ENCODE results near the gene KRT6A. TPM values are rescaled to one million over a fixed set of nuclear protein-coding genes. Genes with fewer than 3 reads are reported as not detected.

Gene KRT6A
- polyA plus RNA-seq, 4 donors = 0.10 TPM; not detected in 3

DNA sequence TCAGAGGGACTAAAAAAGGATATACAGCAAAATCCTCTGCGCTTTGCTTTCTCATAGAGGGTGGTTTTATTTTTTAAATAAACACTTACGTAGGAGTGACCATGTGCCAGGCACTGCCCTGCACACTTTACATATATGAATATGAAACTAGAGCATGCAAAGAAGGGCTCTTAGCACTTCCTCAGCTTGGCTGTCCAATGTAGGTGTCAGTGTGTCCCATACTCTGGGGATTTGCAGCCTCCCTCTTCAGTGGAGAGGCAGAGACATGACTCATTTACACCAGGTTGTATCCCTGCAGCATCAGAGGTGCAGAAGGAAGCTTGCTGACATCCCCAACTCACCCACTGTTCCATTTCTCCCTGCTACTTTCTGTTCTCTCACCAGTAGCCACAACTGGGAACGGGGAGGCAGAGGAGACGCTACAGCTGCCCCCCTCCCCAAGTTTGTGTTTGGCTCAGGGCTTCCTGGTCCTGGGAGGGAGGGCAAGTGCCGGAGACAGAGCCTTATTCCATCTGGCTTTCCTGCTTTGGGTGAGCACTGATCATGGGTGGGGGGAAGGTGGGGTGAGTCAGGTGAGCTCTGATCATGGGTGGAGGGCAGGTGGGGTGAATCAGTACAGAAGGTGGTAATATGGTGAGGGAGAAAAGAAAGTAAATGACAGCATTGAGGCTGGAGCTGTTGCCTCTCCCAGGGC lies 32.0 kb upstream of the KRT6A start:
- no peak for DNase-seq (ENCODE audit: low read depth in 4 of 4, low spot score in 3 of 4)

DNA sequence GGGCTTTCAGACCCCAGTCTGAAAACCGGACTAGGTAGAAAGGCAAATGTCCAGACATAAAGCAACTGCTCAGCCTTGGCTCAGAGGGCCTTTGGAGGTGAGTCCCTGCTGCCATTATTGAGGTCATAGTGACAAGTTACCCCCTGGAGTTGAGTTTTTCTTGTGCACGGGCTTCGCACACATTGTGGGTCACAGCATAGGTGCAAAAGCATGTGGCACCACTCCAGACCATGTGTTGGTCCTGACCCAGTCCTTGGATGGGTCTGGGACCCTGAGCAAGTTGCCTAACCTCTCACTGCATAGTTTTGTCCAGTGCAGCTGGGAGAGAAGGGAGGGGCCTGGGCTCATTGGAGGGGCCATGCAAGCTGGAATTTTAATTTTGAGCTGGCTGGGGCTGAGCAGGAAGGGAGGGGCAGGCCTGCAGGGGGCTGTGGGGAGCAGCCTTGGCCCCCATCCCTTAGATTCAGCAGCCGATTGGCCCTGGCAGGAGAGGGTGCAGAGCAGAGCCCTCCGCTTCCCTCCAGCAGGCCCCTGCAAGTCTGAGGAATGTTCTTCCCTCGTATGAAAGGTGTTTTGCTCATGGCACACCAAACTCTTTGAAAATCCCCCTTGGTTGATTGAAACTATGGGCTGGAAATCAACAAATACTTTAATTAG lies 31.3 kb upstream of the KRT6A start:
- no peak for DNase-seq (ENCODE audit: low read depth in 4 of 4, low spot score in 3 of 4)

- DNase-seq (ENCODE audit: low read depth in 4 of 4, low spot score in 3 of 4) = no peak
These were observed 30.8 kb upstream of the KRT6A start for GRCh38 chr12:52523824-52524223.

DNA sequence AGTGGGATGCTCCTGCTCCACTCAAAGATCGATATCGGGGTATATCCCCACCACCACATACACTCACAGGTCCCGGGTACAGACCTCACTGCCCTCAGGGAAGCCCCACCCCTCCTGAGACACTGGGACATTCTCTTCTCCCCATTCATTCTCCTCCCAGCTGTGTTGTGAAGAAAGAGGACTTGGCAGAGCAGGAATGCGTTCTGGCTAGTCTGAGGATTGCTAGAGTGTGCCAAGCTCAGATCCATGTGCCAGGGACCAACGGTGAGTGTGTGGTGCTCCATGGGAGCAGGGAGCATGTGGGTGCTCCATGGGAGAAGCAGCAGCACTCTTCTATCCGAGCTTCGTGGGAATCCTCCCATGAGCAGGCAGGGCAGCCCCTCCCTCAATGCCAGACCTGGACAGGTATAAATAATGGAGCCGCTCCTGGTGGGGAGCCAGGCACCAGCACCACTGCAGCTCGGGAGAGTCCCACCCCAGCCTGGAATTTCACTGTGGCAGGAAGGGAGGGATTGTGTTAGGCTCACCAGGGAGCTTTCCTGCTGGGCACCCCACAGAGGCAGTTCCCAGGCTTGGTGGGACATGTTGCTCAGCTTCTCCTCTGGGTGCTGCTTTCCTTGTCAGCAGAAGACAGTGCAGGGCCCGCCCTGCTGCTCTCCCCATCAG lies 29.4 kb upstream of the KRT6A start:
- no peak for DNase-seq (ENCODE audit: low read depth in 4 of 4, low spot score in 3 of 4)

DNA sequence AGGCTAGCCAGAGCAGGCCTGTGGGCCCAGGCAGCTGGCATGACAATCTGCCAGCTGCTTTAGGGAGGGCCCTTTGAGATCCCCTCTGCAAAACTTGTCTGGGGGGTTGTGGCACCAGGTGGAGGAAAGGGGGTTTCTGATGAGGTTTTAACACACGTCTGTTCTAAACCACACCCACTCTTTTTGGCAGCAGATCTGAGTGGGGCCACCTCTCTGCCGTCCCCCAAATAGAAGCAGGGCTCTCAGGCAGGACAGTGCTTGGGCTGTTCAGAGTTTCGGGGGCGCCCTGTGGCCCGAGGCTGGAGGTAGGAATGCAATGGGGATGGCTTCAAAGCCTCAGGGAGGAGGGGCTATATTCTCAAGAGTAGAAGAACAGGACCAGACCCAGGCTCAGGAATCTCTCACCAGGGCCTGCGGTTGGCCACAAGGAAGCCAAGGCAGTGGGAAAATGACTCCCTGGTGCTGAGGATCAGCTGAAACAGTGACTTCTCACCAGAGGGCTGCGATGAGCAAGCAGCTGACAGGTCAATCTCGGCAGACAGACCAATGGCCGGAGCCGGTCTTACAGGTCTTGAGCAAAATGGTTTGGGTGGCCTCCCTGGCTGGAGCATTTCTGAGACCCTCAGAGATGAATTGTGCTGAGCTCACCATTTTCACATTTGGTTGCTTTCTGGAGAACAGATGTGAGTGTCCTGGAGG lies 28.7 kb upstream of the KRT6A start:
- no peak for DNase-seq (ENCODE audit: low read depth in 4 of 4, low spot score in 3 of 4)

- DNase-seq (ENCODE audit: low read depth in 4 of 4, low spot score in 3 of 4) = no peak
These were observed 28.1 kb upstream of the KRT6A start for GRCh38 chr12:52521175-52521567.

DNA sequence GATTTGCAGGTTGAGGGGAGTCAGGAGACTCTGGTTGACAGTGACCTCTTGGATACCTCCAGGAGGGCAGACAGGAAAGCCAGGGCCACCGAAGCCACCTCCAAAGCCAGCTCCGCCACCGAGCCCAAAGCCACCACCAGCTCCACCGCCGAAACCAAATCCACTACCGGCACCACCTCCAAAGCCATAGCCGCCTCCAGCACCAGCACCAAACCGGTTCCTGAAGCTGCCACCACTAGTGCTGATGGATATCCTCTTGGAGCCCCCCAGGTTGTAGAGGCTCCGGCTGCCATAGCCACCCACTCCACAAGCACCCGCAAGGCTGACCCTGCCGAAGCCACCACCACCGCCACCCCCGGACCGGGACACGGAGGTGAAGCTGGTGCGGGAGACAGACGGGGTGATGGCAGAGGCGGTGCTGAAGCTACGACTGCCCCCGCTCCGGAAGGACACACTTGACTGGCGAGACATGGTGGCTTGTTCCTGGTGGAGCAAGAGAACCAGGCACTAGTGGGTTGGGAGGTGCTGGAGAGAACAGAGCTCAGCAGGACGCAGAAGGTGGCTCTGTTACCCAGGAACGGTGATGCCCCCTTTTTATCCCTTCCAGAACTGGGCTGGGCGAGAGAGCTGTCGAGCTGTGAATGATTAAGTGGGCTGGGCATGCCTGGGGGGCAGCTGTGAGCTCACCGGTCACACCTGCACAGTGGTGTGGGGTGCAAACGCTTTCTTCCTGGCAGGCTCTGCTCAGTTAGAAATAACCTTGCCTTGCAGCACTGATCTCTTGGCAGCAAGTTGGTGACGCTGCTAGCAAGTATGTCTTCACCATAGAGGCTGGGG lies 27.0 kb upstream of the KRT6A start, which contains the start of gene KRT5:
TSS of gene KRT5 (minus strand) at position 569 of the 837 bp plus-strand sequence. CDS start at position 471, 98 bp downstream.
- no peak for DNase-seq (ENCODE audit: low read depth in 4 of 4, low spot score in 3 of 4)

DNA sequence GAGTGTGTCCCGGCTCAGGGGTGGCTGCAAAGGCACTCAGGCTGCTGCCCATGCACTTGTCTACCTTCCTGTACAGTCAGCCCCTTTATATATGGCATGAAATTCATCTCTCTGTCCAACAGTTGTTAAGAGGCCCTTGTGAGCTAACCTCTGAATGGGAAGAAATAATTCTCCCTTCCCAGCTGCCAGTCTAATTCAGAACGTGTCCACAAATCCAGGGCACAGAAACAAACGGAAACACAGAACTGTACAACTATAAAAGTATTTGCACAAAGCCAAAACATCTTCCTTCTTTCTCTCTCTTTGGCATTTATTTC lies 26.3 kb upstream of the KRT6A start:
- DNase-seq (ENCODE audit: low read depth in 4 of 4, low spot score in 3 of 4) = no peak

DNA sequence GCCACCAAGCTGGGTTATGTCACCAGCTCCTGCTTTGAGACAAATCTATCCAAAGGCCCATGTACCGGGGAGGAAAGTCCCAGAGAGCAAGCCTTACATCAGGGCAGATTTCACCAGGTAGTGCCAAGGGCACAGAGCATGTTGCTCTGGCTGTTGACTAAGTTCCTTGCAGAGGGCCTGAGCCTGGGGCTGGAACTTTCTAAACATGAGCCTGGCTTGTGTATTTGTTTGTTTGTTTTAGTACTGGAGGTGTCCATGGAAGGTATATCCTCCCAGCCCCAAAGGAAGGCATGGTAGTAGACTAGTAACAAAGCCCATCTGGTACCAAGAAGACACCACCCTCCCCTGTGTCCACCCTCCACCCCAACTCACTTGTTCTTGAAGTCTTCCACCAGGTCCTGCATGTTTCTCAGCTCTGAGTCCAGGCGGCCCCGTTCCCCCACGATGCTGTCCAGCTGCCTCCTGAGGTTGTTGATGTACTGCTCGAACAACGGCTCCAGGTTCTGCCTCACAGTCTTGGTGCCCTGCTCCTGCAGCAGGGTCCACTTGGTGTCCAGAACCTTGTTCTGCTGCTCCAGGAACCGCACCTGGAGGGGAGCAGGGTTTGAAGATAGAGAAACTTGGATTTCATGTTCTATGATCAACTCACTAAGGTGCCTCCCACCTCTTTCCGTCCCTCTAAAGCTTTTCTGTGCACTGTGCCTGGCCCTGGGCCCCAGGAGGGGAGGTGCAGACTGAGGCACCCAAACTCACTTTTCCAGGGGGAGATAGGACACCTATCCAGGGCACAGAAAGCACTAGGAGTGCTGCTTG lies 25.7 kb upstream of the KRT6A start:
- no peak for DNase-seq (ENCODE audit: low read depth in 4 of 4, low spot score in 3 of 4)

DNA sequence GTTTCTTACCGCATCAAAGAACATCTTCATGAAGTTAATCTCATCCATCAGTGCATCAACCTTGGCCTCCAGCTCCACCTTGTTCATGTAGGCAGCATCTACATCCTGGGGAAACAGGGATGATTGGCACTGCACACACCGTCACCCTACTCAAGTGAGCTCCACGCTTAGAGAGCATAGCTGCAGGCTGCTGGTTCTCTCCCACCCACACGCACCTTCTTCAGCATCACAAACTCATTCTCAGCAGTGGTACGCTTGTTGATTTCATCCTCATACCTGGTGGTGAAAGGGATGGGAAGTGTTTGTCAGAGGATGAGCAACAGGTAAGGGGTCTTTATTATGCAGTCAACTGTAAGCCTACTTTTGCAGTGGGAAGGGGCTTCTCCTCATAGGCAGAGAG lies 24.8 kb upstream of the KRT6A start:
- DNase-seq (ENCODE audit: low read depth in 4 of 4, low spot score in 3 of 4) = no peak

DNA sequence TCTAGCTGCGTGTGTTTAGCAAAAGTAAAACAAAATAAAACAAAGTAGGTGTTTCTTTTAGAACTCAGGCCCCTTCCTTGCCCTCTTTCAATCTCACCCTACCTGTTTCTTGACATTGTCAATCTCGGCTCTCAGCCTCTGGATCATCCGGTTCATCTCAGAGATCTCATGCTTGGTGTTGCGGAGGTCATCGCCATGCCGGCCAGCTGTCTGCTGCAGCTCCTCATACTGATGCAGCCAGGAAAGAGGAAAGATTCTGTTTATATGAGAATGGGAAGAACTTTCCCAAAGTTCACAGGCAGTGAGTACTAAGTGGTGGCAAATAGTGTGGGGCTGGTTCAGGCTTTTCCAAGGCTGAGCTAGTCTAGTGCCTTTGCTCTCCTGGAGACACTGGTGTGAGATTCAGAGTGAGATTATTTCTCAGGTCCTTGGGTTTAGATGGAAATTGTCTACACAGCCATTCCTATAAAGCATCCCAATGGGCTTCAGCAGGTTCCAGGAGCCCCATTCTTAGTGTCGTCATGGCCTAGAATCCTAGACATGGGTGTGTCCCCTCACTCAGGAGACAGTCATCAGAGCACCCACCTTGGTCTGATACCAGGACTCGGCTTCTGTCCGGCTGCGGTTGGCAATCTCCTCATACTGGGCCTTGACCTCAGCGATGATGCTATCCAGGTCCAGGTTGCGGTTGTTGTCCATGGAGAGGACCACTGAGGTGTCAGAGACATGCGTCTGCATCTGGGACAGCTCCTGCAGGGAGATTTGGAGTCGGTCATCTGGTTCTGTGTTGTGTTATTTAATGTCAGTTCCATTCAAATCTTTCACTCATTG lies 24.2 kb upstream of the KRT6A start:
- DNase-seq (ENCODE audit: low read depth in 4 of 4, low spot score in 3 of 4) = no peak

GRCh38 chr12:52515927-52516831 lies 23.1 kb upstream of the KRT6A start:
- DNase-seq (ENCODE audit: low read depth in 4 of 4, low spot score in 3 of 4) = no peak

- no peak for DNase-seq (ENCODE audit: low read depth in 4 of 4, low spot score in 3 of 4)
These were observed 22.2 kb upstream of the KRT6A start for GRCh38 chr12:52515319-52515646.

DNA sequence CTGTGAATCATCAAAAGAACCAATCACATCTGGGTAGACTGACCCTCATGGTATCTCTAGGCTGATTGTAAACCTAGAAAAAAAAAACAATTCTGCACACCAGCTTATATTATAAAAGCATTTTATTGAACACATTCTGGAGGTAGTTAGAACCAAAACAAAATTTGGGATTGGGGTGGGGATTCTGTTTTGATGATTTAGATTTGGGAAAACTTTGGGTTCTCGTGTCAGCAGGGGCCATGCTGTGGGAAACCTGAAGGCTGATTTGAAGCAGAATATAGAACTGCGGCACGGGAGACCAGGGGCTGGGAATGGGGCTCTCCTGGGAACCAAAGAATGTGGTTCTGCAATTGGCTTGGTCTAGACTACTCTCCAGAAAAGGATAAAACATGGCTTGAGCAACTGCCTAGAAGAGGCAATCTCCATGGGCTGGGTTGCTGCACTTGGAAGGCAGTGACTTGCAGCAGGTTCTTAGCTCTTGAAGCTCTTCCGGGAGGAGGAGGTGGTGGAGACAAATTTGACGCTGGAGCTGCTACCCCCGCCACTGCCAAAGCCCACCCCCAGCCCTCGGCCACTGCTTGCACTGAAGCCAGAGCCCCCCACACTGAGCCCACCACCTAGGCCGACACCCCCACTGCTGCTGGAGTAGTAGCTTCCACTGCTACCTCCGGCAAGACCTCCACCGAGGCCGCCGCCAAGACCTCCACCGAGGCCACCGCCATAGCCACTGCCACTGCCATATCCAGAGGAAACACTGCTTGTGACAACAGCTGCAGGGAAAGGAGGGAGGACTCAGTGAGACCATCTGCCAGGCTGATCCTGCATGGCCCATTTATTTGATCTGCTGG lies 21.6 kb upstream of the KRT6A start:
- DNase-seq (ENCODE audit: low read depth in 4 of 4, low spot score in 3 of 4) = no peak

DNA sequence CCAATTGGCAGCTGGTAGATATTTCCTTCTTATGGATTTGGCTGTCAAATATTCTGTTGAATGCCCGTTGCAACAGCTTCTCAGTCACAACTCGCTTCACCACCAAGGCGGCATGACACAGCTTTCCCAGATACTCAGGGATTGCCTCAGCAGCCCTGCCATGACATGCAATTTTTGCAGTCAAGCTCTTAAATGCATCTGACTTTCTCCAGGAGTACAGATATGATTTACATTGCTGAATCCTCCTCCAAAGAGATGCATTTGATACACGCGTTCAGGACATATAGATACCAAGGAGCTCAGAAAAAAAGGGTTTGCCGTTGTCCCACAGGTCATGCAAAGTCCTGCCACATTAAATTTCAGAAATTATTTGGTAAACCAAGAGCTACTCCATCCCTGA lies 20.7 kb upstream of the KRT6A start:
- DNase-seq (ENCODE audit: low read depth in 4 of 4, low spot score in 3 of 4) = no peak

DNA sequence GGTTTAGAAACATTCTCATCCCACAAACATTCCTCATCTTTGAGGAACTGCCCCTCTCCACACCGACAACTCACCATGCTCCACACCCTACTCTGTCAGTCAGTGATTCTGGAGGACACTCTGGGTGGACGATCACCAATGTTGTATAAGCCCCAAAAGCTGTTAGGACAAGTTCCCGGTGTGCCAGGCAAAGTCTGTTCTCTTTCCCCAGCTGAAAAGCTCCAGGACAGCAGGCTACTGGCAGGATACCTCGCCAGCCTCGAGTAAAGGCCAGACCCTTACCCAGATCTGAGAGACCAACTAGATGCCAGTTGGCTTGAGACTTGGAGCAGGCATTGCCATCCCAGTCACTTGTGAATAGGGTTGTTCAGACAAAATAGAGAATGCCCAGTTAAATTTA lies 15.2 kb upstream of the KRT6A start:
- no peak for DNase-seq (ENCODE audit: low read depth in 4 of 4, low spot score in 3 of 4)

All from right renal pelvis (tissue), 4 donors.